SK-N-SH treated with all-trans-retinoic acid at 6 μM for 48 hours (cell line): ENCODE results near the gene PLAC8L1.

Experiments used
- ATAC-seq: fragments of 200-7000 bp; cut with Tn5 transposase; 3 replicates; pipeline ENCODE4 v1.9.1; 2020; ENCODE audit warnings: mild to moderate bottlenecking, moderate library complexity
- BACH2 ChIP-seq: fragments of 250-450 bp; sonication (Bioruptor Pico); IDR thresholded peaks from 2 replicates; pipeline ENCODE4 v1.9.0; 2021; ENCODE audit warnings: mild to moderate bottlenecking, borderline replicate concordance
- ESRRG ChIP-seq: fragments of 250-450 bp; sonication (Bioruptor Pico); IDR thresholded peaks from 2 replicates; pipeline ENCODE4 v1.6.1; 2021; ENCODE audit warnings: mild to moderate bottlenecking
- ISL1 ChIP-seq: fragments of 250-450 bp; sonication (Bioruptor Pico); IDR thresholded peaks from 2 replicates; pipeline ENCODE4 v2.1.2; 2022; ENCODE audit warnings: mild to moderate bottlenecking, moderate library complexity
- OSR1 ChIP-seq: fragments of 250-450 bp; sonication (Bioruptor Pico); IDR thresholded peaks from 2 replicates; pipeline ENCODE4 v1.8.0; 2022; ENCODE audit warnings: moderate library complexity, mild to moderate bottlenecking, inconsistent platforms
- PPARA ChIP-seq: fragments of 250-450 bp; sonication (Bioruptor Pico); IDR thresholded peaks from 2 replicates; pipeline ENCODE4 v1.5.0; 2020; ENCODE audit warnings: mild to moderate bottlenecking, borderline replicate concordance
- RARB ChIP-seq: fragments of 250-450 bp; sonication (Bioruptor Pico); IDR thresholded peaks from 2 replicates; pipeline ENCODE4 v1.8.0; 2021; ENCODE audit warnings: mild to moderate bottlenecking, moderate library complexity
- SNAI2 ChIP-seq: fragments of 250-450 bp; sonication (Bioruptor Pico); IDR thresholded peaks from 2 replicates; pipeline ENCODE4 v1.5.0; 2020; ENCODE audit warnings: mild to moderate bottlenecking, moderate library complexity
- TCF4 ChIP-seq: fragments of 250-450 bp; sonication (Bioruptor Pico); IDR thresholded peaks from 2 replicates; pipeline ENCODE4 v1.8.0; 2021; ENCODE audit warnings: mild to moderate bottlenecking, moderate library complexity, borderline replicate concordance
- TOX ChIP-seq: fragments of 250-450 bp; sonication (Bioruptor Pico); IDR thresholded peaks from 2 replicates; pipeline ENCODE4 v1.8.0; 2021; ENCODE audit warnings: mild to moderate bottlenecking, moderate library complexity, borderline replicate concordance
- ZFP3 ChIP-seq: fragments of 250-450 bp; sonication (Bioruptor Pico); IDR thresholded peaks from 2 replicates; pipeline ENCODE4 v1.5.0; 2020; ENCODE audit warnings: mild to moderate bottlenecking, moderate library complexity
- ZFP30 ChIP-seq: fragments of 450-650 bp; formaldehyde crosslinking; IDR thresholded peaks from 2 replicates; pipeline ENCODE4 v1.5.0; 2022; ENCODE audit warnings: mild to moderate bottlenecking, moderate library complexity
- ZNF70 ChIP-seq: fragments of 450-650 bp; formaldehyde crosslinking; IDR thresholded peaks from 2 replicates; pipeline ENCODE4 v1.5.0; 2020; ENCODE audit warnings: mild to moderate bottlenecking, moderate library complexity
- ZNF8 ChIP-seq: fragments of 450-650 bp; formaldehyde crosslinking; IDR thresholded peaks from 2 replicates; pipeline ENCODE4 v1.5.0; 2020; ENCODE audit warnings: mild to moderate bottlenecking, moderate library complexity
- TF ChIP-seq, protein P1 (sequence below): fragments of 250-450 bp; sonication (Bioruptor Pico); IDR thresholded peaks from 2 replicates; pipeline ENCODE4 v1.8.0; 2020; ENCODE audit warnings: mild to moderate bottlenecking, moderate library complexity, borderline replicate concordance
- TF ChIP-seq, protein P2 (sequence below): fragments of 250-450 bp; sonication (Bioruptor Pico); IDR thresholded peaks from 2 replicates; pipeline ENCODE4 v1.5.1; 2021; ENCODE audit warnings: mild to moderate bottlenecking, moderate library complexity
- TF ChIP-seq, protein P3 (sequence below): fragments of 250-450 bp; sonication (Bioruptor Pico); IDR thresholded peaks from 2 replicates; pipeline ENCODE4 v1.8.0; 2021; ENCODE audit warnings: low read depth, mild to moderate bottlenecking, moderate library complexity, borderline replicate concordance
- TF ChIP-seq, protein P4 (sequence below): fragments of 250-450 bp; sonication (Bioruptor Pico); IDR thresholded peaks from 2 replicates; pipeline ENCODE4 v1.5.1; 2020; ENCODE audit warnings: low read depth, mild to moderate bottlenecking, moderate library complexity

The PLAC8L1 gene

DNA sequence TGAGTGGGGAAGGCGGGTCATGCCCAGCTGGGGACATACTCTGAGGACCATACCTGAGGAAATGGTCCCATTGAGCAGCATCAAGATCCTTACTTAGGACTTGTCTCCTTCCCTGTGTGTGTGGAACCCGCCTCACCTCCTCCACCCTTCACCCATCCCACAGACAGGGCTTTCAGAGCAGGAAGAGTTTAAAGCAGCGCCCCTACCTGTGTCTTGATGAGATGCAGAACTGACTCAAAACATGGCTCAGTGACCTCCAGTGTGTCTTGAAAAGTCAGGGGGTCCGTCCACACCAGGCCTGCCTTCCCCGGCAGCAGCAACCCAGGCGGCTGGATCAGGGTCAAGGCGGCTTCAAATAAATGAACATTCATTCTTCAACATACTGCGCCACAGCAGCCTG lies 38.4 kb downstream of the PLAC8L1 start (continued):
- no peak for TF ChIP-seq BACH2

DNA sequence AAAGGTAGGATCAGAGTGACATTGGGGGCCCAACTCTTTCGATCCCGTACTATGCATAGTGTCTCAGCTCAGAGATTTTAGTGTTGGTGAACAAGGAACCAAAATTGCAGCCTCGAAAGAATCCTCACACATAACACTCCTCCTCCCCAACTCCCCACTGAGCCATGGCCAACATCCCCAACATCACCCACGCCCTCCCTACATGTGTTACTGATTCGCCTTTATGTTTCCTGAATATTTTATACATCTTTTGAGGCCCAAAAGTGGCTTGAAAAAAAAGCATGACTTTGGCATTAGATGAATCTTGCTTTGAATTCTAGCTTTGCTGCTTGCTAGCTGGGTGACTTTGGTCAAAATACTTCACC lies 45.2 kb downstream of the PLAC8L1 start:
- ATAC-seq = no peak
- TF ChIP-seq PPARA (CRISPR knock-in tag) (no peak), TCF4 (CRISPR knock-in tag) (no peak), RARB (CRISPR knock-in tag) (no peak), ZNF70 (no peak), ZFP3 (CRISPR knock-in tag) (no peak), ZNF8 (CRISPR knock-in tag) (no peak), OSR1 (CRISPR knock-in tag) (no peak), ISL1 (CRISPR knock-in tag) (no peak), ESRRG (no peak)
- TF ChIP-seq, protein P1, sequence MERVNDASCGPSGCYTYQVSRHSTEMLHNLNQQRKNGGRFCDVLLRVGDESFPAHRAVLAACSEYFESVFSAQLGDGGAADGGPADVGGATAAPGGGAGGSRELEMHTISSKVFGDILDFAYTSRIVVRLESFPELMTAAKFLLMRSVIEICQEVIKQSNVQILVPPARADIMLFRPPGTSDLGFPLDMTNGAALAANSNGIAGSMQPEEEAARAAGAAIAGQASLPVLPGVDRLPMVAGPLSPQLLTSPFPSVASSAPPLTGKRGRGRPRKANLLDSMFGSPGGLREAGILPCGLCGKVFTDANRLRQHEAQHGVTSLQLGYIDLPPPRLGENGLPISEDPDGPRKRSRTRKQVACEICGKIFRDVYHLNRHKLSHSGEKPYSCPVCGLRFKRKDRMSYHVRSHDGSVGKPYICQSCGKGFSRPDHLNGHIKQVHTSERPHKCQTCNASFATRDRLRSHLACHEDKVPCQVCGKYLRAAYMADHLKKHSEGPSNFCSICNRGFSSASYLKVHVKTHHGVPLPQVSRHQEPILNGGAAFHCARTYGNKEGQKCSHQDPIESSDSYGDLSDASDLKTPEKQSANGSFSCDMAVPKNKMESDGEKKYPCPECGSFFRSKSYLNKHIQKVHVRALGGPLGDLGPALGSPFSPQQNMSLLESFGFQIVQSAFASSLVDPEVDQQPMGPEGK (CRISPR knock-in tag) = no peak
- TF ChIP-seq, protein P2, sequence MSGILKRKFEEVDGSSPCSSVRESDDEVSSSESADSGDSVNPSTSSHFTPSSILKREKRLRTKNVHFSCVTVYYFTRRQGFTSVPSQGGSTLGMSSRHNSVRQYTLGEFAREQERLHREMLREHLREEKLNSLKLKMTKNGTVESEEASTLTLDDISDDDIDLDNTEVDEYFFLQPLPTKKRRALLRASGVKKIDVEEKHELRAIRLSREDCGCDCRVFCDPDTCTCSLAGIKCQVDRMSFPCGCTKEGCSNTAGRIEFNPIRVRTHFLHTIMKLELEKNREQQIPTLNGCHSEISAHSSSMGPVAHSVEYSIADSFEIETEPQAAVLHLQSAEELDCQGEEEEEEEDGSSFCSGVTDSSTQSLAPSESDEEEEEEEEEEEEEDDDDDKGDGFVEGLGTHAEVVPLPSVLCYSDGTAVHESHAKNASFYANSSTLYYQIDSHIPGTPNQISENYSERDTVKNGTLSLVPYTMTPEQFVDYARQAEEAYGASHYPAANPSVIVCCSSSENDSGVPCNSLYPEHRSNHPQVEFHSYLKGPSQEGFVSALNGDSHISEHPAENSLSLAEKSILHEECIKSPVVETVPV (CRISPR knock-in tag) = no peak
- TF ChIP-seq, protein P3, sequence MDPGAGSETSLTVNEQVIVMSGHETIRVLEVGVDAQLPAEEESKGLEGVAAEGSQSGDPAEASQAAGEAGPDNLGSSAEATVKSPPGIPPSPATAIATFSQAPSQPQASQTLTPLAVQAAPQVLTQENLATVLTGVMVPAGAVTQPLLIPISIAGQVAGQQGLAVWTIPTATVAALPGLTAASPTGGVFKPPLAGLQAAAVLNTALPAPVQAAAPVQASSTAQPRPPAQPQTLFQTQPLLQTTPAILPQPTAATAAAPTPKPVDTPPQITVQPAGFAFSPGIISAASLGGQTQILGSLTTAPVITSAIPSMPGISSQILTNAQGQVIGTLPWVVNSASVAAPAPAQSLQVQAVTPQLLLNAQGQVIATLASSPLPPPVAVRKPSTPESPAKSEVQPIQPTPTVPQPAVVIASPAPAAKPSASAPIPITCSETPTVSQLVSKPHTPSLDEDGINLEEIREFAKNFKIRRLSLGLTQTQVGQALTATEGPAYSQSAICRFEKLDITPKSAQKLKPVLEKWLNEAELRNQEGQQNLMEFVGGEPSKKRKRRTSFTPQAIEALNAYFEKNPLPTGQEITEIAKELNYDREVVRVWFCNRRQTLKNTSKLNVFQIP (CRISPR knock-in tag) = no peak

DNA sequence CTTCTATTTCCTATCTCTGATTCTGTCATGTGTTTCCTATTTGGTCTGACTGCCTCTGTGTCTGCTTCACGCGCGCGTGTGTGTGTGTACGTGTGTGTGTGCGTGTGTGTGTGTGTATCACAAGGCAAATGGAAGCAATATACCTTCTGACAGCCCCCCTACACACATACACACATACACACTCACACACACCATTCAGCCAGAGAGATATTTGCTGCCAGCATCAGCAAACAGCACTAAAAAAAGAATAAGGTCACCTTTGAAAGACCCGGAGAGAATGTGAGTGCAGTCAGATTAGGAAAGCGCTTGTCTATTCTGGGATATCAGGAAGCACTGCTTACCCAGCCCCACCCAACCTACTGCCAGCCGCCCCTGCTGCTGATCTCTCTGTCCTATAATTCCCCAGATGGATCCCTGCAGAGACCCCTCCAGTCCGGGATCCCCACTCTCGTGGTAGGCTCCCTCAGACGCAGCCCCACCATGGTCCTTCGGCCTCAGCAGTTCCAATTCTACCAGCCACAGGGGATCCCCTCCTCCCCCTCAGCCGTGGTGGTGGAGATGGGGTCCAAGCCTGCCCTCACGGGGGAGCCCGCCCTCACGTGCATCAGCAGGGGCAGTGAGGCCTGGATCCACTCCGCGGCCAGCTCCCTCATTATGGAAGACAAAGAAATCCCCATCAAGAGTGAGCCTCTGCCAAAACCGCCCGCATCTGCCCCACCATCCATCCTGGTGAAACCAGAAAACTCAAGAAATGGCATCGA lies 45.7 kb downstream of the PLAC8L1 start:
- ATAC-seq = no peak
- TF ChIP-seq TCF4 (CRISPR knock-in tag) = peak; percentile 39; the same call in 1 of the 2 replicates
- TF ChIP-seq, protein P4, sequence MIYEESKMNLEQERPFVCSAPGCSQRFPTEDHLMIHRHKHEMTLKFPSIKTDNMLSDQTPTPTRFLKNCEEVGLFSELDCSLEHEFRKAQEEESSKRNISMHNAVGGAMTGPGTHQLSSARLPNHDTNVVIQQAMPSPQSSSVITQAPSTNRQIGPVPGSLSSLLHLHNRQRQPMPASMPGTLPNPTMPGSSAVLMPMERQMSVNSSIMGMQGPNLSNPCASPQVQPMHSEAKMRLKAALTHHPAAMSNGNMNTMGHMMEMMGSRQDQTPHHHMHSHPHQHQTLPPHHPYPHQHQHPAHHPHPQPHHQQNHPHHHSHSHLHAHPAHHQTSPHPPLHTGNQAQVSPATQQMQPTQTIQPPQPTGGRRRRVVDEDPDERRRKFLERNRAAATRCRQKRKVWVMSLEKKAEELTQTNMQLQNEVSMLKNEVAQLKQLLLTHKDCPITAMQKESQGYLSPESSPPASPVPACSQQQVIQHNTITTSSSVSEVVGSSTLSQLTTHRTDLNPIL (CRISPR knock-in tag) = no peak
- TF ChIP-seq, all 23 proteins: peak for 1

DNA sequence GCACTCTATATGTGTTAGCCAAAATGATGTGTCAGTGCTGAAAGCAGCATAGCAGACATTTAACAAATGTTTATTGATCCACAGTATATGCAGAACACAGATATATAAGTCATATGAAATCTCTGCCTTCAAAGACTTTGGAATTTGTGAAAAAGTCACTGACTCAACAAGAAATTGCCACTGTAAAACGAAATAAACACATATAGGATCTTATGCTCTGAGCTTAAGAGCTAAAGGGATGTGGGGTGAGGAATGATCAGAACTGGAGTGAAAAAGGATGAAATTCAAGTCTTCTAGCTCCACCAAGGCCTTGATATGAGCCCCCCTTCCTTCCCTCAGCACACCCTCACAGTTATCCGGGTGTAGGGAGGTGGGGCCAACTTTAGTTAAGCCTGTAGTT lies 49.9 kb downstream of the PLAC8L1 start:
- TF ChIP-seq, protein P3 (CRISPR knock-in tag) = no peak
- ATAC-seq = no peak

DNA sequence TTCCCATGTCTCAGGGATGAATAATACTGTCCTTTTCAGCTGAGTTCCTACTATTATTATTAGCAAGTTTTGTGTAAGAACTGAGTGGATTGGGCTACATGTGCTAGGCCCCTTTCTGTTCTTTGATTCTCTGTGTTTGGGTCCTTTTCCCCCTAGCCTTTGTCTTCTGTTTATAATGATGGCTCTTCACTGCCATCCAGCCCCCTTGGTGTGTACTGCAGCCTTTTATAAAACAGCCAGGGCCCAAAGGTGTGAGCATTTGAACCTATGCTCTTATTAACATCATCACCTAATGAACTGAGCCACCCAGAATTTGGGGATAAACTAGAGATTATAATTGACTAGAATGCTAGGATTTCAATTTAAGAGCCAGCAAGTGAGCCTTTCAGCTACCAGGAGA lies 52.6 kb downstream of the PLAC8L1 start:
- ATAC-seq = peak; percentile 53
- TF ChIP-seq ISL1 (CRISPR knock-in tag) (no peak), SNAI2 (no peak), TOX (CRISPR knock-in tag) (no peak), ZFP30 (no peak), PPARA (CRISPR knock-in tag) (no peak), TCF4 (CRISPR knock-in tag) (no peak)
- TF ChIP-seq, protein P4 (CRISPR knock-in tag) = no peak
- TF ChIP-seq, protein P3 (CRISPR knock-in tag) = no peak
- TF ChIP-seq, protein P2 (CRISPR knock-in tag) = no peak
